Measurements from ENCODE around the gene PRSS27.

PRSS27 gene

GRCh38 chr16:2748757-2749455 is 28.9 kb upstream of the PRSS27 start:
- DNase-seq (ENCODE audit: low read depth, low spot score): no peak
- TF ChIP-seq CTCF (IDR thresholded peaks at IDR 0.05; ENCODE audit: insufficient read depth, low read length, missing control alignments): no peak
- H3K4me3 ChIP-seq (ENCODE audit: low read depth, low read length): no peak overlapping the region
- POLR2A ChIA-PET: no interaction called here
- CTCF ChIA-PET: no interaction called here

- no peak overlapping the region for H3K4me3 ChIP-seq (ENCODE audit: low read depth, low read length)
- TF ChIP-seq CTCF (IDR thresholded peaks at IDR 0.05; ENCODE audit: insufficient read depth, low read length, missing control alignments): no peak
- ChIA-PET CTCF (no interaction called here), POLR2A (no interaction called here)
- DNase-seq (ENCODE audit: low read depth, low spot score): no peak
These were observed 25.9 kb upstream of the PRSS27 start for GRCh38 chr16:2745961-2746360.

- TF ChIP-seq CTCF (IDR thresholded peaks at IDR 0.05; ENCODE audit: insufficient read depth, low read length, missing control alignments): no peak
- no peak overlapping the region for H3K4me3 ChIP-seq (ENCODE audit: low read depth, low read length)
- ChIA-PET POLR2A (no interaction called here), CTCF (no interaction called here)
- no peak for DNase-seq (ENCODE audit: low read depth, low spot score)
These were observed 25.3 kb upstream of the PRSS27 start for GRCh38 chr16:2745116-2745890.

GRCh38 chr16:2744711-2745110 is 24.7 kb upstream of the PRSS27 start:
- TF ChIP-seq CTCF (IDR thresholded peaks at IDR 0.05; ENCODE audit: insufficient read depth, low read length, missing control alignments): no peak
- H3K4me3 ChIP-seq (ENCODE audit: low read depth, low read length): no peak overlapping the region
- DNase-seq (ENCODE audit: low read depth, low spot score): no peak
- CTCF ChIA-PET: no interaction called here
- POLR2A ChIA-PET: no interaction called here

GRCh38 chr16:2743007-2743810 is 23.2 kb upstream of the PRSS27 start:
- ChIA-PET POLR2A (no interaction called here), CTCF (no interaction called here)
- H3K4me3 ChIP-seq (ENCODE audit: low read depth, low read length): no peak overlapping the region
- no peak for DNase-seq (ENCODE audit: low read depth, low spot score)
- TF ChIP-seq CTCF (IDR thresholded peaks at IDR 0.05; ENCODE audit: insufficient read depth, low read length, missing control alignments): no peak

Data from AG04449 (cell line).